ENCODE measurements around the gene ERVW-1.

ERVW-1 gene

DNA sequence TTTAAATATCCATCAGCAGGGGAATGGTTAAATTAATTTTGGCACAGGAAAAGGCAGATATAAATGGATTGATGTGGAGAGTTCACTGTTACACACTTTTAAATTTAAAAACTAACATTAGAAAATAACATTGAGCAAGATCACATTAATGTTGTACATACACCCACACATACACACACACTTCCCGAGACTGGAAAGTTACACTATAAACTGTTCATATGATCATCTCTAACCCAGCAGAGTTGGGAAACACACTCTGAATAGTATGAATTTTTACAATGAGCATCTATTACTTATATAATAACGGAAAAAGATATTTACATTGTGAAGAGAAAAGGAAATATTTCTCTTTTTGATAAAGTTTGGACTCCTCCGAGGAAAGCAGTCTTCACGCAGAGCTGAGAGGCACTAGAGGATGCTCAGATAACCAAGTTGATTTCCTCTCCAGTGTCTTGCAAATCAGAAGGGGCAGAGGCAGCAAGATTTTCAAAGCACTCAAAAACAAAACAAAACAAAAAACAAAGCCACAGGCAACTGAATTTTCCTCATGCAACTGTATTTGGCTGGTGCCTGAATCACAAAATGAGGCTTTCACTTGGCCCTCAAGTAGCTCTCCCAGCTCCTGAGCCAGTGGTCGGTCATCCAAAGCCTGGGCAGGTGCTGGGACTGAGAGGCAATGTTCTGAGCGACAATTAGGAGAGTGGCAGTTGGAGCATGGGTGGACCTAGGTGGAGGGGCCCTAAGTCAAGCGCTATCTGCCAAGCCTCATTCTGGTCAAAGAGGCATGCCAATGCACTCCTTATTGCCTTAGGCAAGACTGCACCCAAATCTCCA is 40.9 kb downstream of the ERVW-1 start:
- no peak for DNase-seq (ENCODE audit: low spot score in 2 of 2)
- Mint-ChIP-seq H3K36me3 (ENCODE audit: insufficient read depth) (no peaks in the 10 kb centered on the region), H3K9me3 (no peaks in the 10 kb centered on the region), H3K27me3 (peaks cover 10% of the 10 kb centered on the region), H3K27ac (ENCODE audit: low read depth) (no peak overlapping the region), H3K4me1 (no peaks in the 10 kb centered on the region), H3K4me3 (no peak overlapping the region)
- no peak for ATAC-seq (replicated peaks; ENCODE audit: extremely low read depth, poor library complexity, severe bottlenecking)

DNA sequence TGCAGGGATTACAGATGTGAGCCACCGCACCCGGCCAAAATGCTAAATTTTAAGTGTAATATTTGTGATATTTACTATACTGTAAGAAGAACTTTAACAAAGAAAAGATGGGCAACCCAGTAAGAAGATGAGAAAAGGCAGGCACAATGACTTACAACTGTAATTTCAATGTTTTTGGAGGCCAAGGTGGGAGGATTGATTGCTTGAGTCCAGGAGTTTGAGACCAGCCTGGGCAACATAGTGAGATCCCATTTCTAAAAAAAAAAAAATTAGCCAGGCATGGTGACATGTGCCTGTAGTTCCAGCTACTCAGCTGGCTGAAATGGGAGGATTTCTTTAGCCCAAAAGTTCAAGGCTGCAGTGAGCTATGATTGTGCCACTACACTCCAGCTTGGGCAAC is 42.2 kb downstream of the ERVW-1 start:
- no peak overlapping the region for H3K4me3 Mint-ChIP-seq
- H3K36me3 Mint-ChIP-seq (ENCODE audit: insufficient read depth): no peaks in the 10 kb centered on the region
- no peak overlapping the region for H3K27ac Mint-ChIP-seq (ENCODE audit: low read depth)
- H3K9me3 Mint-ChIP-seq: no peaks in the 10 kb centered on the region
- ATAC-seq (replicated peaks; ENCODE audit: extremely low read depth, poor library complexity, severe bottlenecking) (no peak), DNase-seq (ENCODE audit: low spot score in 2 of 2) (no peak)
- H3K27me3 Mint-ChIP-seq: peaks cover 10% of the 10 kb centered on the region
- no peaks in the 10 kb centered on the region for H3K4me1 Mint-ChIP-seq

DNA sequence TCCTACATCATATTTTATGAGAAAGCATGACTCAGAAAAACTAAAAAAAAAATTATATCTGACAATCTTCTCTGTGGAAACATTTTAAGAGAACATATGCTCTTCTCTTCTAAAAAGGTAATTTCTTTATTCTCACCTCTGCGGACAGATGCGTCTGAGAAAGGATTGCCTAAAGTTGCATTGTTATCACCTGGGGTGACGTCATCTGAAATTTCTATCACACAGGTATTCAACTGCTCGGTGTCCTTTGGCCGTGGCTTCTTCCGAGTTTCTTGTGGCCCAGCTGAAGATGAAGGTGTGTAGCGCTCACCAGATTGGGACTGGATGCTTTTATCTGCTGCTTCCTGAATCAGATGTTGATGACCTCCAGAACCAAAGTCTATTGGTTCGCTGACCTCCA is 44.7 kb downstream of the ERVW-1 start:
- H3K4me3 Mint-ChIP-seq: no peak overlapping the region
- no peaks in the 10 kb centered on the region for H3K36me3 Mint-ChIP-seq (ENCODE audit: insufficient read depth)
- no peak overlapping the region for H3K27ac Mint-ChIP-seq (ENCODE audit: low read depth)
- peaks cover 10% of the 10 kb centered on the region for H3K27me3 Mint-ChIP-seq
- H3K9me3 Mint-ChIP-seq: no peaks in the 10 kb centered on the region
- DNase-seq (ENCODE audit: low spot score in 2 of 2): no peak
- ATAC-seq (replicated peaks; ENCODE audit: extremely low read depth, poor library complexity, severe bottlenecking): no peak
- no peaks in the 10 kb centered on the region for H3K4me1 Mint-ChIP-seq

DNA sequence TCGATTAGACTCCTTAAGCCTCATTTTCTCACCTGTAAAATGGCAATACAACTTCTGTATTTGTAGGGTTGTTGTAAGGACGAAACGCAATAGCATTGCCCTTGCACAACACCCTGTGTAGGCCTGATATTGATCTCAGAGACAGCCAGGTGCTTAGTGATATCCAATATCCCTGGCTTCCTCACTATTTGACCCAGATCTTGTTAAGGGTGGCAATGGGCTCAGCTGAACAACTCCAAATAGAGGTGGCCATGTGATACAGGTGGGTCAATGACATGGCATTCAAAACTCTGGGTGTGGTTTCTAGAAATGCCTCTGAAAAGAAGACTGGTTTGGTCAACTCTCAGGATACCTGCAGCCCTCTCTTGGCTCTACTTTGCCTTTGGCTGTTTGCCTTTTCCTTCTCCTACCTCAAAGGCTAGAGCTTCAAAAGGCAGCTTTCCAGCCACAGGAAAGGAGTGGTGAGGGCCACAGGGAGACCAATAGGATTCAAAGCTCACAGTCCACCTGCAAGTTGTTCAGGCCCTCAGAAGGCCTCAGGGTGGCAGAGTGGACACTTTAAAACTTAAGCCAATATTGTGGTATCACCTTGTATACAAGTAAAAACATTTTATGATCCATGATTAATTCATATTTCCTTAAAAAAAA is 45.3 kb downstream of the ERVW-1 start:
- Mint-ChIP-seq H3K27me3 (peaks cover 10% of the 10 kb centered on the region), H3K4me1 (no peaks in the 10 kb centered on the region), H3K27ac (ENCODE audit: low read depth) (no peak overlapping the region), H3K4me3 (no peak overlapping the region), H3K36me3 (ENCODE audit: insufficient read depth) (no peaks in the 10 kb centered on the region), H3K9me3 (no peaks in the 10 kb centered on the region)
- DNase-seq (ENCODE audit: low spot score in 2 of 2) (no peak), ATAC-seq (replicated peaks; ENCODE audit: extremely low read depth, poor library complexity, severe bottlenecking) (no peak)

DNA sequence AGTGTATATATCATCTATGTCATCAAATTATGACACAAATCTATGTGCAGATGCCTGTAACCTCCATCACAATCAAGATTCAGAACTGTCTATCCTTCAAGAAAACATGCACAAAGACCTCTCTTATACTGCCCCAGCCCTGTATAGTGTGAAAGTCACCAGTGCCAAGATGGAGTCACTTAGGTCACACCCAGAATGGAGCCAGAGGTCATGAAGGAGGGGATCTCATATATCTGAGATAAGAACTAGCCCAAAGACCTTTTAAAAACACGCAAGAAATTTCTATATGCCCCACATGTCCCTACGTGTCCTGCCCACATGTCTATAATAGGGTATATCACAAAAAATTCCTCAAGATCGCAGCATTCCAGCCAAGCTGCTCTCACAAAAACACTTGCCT is 50.6 kb downstream of the ERVW-1 start:
- no peak overlapping the region for H3K4me3 Mint-ChIP-seq
- no peaks in the 10 kb centered on the region for H3K27me3 Mint-ChIP-seq
- DNase-seq (ENCODE audit: low spot score in 2 of 2) (no peak), ATAC-seq (replicated peaks; ENCODE audit: extremely low read depth, poor library complexity, severe bottlenecking) (no peak)
- no peaks in the 10 kb centered on the region for H3K9me3 Mint-ChIP-seq
- H3K27ac Mint-ChIP-seq (ENCODE audit: low read depth): no peak overlapping the region
- peaks cover 1% of the 10 kb centered on the region for H3K36me3 Mint-ChIP-seq (ENCODE audit: insufficient read depth)
- H3K4me1 Mint-ChIP-seq: peaks cover 5% of the 10 kb centered on the region

DNA sequence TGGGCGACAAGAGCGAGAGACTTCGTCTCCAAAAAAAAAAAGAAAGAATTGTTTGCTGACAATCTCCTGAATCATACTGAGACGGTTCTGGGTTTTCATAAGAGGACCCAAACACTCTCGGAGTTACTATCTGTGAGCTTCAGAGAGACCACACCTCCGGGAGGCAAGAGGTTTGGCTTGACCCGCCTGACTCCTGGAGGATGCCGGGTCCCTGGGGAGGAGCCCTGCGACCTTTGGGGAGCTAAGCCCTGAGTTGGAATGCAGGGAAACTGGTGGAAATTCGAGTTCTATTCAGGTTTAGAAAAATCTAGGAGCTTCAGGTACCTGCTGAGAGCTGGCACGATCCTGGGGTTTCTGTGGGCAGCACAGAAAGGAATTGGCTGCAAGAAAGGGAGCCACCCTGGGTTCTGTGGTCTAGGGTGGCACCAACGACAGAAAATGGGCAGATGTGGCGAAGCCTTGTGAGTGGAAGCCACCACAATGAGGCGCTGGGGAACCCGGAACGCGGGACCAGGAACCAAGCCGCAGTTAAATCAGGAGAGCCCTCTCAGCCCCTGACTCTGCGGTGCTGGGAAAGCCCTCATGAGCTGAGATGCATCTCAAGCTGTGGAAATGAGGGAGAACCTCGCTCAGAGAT is 52.3 kb downstream of the ERVW-1 start:
- DNase-seq (ENCODE audit: low spot score in 2 of 2) (no peak), ATAC-seq (replicated peaks; ENCODE audit: extremely low read depth, poor library complexity, severe bottlenecking) (no peak)
- no peak overlapping the region for H3K4me3 Mint-ChIP-seq
- H3K36me3 Mint-ChIP-seq (ENCODE audit: insufficient read depth): peaks cover 1% of the 10 kb centered on the region
- peaks cover 5% of the 10 kb centered on the region for H3K4me1 Mint-ChIP-seq
- H3K27me3 Mint-ChIP-seq: no peaks in the 10 kb centered on the region
- no peak overlapping the region for H3K27ac Mint-ChIP-seq (ENCODE audit: low read depth)
- no peaks in the 10 kb centered on the region for H3K9me3 Mint-ChIP-seq

DNA sequence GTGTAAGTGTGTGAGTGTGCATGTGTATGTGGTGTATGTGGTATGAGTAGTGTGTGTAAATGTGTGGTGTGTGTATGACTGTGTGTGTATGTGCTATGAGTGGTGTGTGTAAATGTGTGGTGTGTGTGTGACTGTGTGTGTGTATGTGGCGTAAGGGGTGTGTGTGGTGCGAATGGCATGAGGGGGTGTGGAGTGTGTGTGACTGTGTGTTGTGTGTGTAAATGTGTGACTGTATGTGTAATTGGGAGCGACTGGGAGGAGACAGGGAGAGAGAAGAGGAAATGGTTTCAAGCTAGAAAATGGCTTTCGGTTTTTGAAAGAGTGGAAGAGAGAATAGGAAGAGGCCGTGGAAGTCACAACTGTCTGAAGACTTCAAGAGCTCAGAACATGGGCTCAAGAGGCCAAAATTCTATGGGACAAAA is 54.0 kb downstream of the ERVW-1 start:
- DNase-seq (ENCODE audit: low spot score in 2 of 2): no peak
- H3K9me3 Mint-ChIP-seq: no peaks in the 10 kb centered on the region
- ATAC-seq (replicated peaks; ENCODE audit: extremely low read depth, poor library complexity, severe bottlenecking): no peak
- no peak overlapping the region for H3K4me3 Mint-ChIP-seq
- no peak overlapping the region for H3K27ac Mint-ChIP-seq (ENCODE audit: low read depth)
- peaks cover 1% of the 10 kb centered on the region for H3K36me3 Mint-ChIP-seq (ENCODE audit: insufficient read depth)
- peaks cover 5% of the 10 kb centered on the region for H3K4me1 Mint-ChIP-seq
- H3K27me3 Mint-ChIP-seq: no peaks in the 10 kb centered on the region

DNA sequence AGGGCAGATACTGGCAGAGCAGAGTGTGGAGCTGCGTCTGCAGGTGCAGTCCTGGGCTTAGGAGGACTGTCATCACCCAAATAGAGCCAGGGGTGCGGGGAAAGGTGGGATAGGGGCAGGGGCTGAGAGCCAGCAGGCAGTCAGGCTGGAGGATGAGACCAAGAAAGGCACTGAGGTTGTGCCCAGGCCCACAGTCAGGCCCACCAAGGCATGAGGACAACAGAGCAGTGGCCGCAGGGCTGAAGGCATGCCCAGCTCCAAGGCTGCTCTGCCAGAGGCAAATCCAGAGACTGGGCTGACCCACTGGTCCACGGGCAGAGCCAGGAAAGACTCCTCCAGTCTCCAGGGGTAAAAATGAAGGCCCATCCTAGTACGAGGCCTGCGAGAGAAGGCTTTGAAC is 54.8 kb downstream of the ERVW-1 start:
- no peak overlapping the region for H3K4me3 Mint-ChIP-seq
- no peak for ATAC-seq (replicated peaks; ENCODE audit: extremely low read depth, poor library complexity, severe bottlenecking)
- H3K27me3 Mint-ChIP-seq: no peaks in the 10 kb centered on the region
- no peak overlapping the region for H3K27ac Mint-ChIP-seq (ENCODE audit: low read depth)
- H3K9me3 Mint-ChIP-seq: no peaks in the 10 kb centered on the region
- H3K4me1 Mint-ChIP-seq: peaks cover 5% of the 10 kb centered on the region
- DNase-seq (ENCODE audit: low spot score in 2 of 2): no peak
- H3K36me3 Mint-ChIP-seq (ENCODE audit: insufficient read depth): peaks cover 1% of the 10 kb centered on the region

DNA sequence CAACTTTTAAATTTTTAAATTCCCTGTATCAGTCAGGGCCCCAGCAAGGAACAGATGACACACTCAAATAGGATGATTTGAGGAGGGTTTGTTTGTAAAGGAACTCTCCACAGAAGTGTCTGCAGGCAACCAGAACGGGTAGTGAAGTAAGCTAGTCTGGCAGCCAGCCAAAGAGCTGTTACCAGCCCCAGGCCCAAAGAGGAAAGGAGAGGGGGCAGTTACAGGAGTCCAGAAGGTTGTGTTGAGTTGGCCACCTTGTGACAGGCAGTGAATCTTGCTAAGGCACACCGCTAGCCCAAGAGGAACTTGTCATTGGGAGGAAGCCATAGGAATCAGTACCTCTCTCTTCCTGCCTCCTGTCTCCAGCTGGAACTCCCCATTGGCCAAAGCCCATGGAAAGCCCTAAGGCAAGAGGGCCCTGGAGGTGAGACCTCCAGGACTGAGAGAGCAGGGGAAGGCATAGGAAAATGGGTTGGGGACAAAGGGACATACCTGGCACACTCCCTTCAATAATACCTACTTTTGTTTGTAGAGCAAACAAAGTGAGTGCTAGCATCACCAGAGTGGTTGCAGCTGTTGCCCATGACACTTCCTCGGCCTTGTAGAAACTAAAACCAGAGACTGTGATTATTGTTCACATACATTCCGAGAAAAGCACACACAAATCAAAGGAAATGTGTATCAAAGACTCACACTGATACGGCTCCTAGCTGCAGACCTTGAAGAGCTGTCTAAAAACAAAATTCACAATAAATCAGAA is 55.9 kb downstream of the ERVW-1 start:
- no peak for ATAC-seq (replicated peaks; ENCODE audit: extremely low read depth, poor library complexity, severe bottlenecking)
- Mint-ChIP-seq H3K9me3 (no peaks in the 10 kb centered on the region), H3K4me1 (peaks cover 5% of the 10 kb centered on the region), H3K27me3 (no peaks in the 10 kb centered on the region), H3K4me3 (no peak overlapping the region), H3K27ac (ENCODE audit: low read depth) (no peak overlapping the region), H3K36me3 (ENCODE audit: insufficient read depth) (peaks cover 1% of the 10 kb centered on the region)
- no peak for DNase-seq (ENCODE audit: low spot score in 2 of 2)

All from central memory CD8-positive, alpha-beta T cell (primary cell).